Mammary epithelial cell (primary cell): ENCODE results near the gene TYW3.

Experiments
- CTCF ChIP-seq, 2 donors: IDR thresholded peaks in 1 of 2; conservative IDR thresholded peaks in 1 of 2; 2 replicates each; pipeline ENCODE4 v1.5.1; 2011 to 2012; ENCODE audit warnings: inconsistent platforms in 2 of 2, low read length in 2 of 2, mild to moderate bottlenecking in 2 of 2, control low read depth in 1 of 2, low read depth in 1 of 2; ENCODE audit not compliant: insufficient read depth in 1 of 2; ENCODE audit errors: extremely low read depth in 1 of 2
- EZH2 ChIP-seq: IDR thresholded peaks from 2 replicates; pipeline ENCODE4 v1.6.1; 2012; ENCODE audit warnings: low read length, inconsistent platforms, borderline replicate concordance

GRCh38 chr1:74731399-74732052 lies 1.4 kb upstream of the TYW3 start:
- TF ChIP-seq EZH2 (no peak), CTCF (conservative IDR thresholded peaks at IDR 0.05 in 1 of 2, IDR thresholded peaks at IDR 0.05 in 1 of 2; ENCODE audit: extremely low read depth in 1 of 2, insufficient read depth in 1 of 2, low read depth in 1 of 2, low read length in 2 of 2) (no peak)
